Mucosa of rectum (tissue), 2 donors: ENCODE measurements around the gene MEF2C.

ENCODE experiments used
- H3K27ac ChIP-seq, 2 donors: one replicate each; pipeline ENCODE4 v1.7.0; 2013; ENCODE audit warnings: inconsistent platforms in 2 of 2, low read depth in 2 of 2, low read length in 2 of 2
- H3K27me3 ChIP-seq, 2 donors: one replicate each; pipeline ENCODE4 v1.7.0; 2013; ENCODE audit warnings: low read length in 2 of 2; ENCODE audit not compliant: control insufficient read depth in 2 of 2, insufficient read depth in 2 of 2
- H3K36me3 ChIP-seq, 2 donors: one replicate each; pipeline ENCODE4 v1.7.0; 2013; ENCODE audit warnings: low read length in 2 of 2; ENCODE audit not compliant: control insufficient read depth in 2 of 2, insufficient read depth in 2 of 2
- H3K4me1 ChIP-seq, 2 donors: one replicate each; pipeline ENCODE4 v1.7.0; 2013; ENCODE audit warnings: low read length in 2 of 2, mild to moderate bottlenecking in 1 of 2; ENCODE audit not compliant: control insufficient read depth in 2 of 2, insufficient read depth in 2 of 2
- H3K4me3 ChIP-seq, 2 donors: one replicate each; pipeline ENCODE4 v1.7.0; 2013; ENCODE audit warnings: low read length in 2 of 2
- H3K9ac ChIP-seq, 2 donors: one replicate each; pipeline ENCODE4 v1.7.0; 2013; ENCODE audit warnings: low read length in 2 of 2, low read depth in 1 of 2, mild to moderate bottlenecking in 1 of 2
- H3K9me3 ChIP-seq, 2 donors: one replicate each; pipeline ENCODE4 v1.7.0; 2013; ENCODE audit warnings: low read length in 2 of 2; ENCODE audit not compliant: control insufficient read depth in 2 of 2
- donor health status: healthy.
- donor health status: Normal muscosa, but diverticular disease.

Gene MEF2C

DNA sequence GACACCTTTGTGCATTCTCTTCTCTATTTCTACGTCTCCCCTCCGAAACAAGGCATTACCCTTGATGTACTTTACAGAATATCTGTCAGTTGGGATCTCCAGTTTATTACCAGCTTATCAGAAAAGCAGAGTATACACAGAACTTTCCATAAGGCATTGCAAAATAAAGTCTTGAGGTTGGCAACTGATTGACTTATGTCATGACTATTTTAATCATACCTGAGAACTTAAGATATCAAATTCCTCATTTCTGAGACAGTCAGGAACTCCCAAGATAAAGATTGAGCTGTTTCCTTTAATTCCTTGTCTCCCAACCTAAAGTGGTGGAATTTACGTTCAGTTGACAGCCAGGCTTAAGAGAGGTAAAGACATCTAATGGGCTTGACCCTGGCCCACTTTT lies 110.9 kb downstream of the MEF2C start:
- H3K27ac ChIP-seq: no peak overlapping the region

DNA sequence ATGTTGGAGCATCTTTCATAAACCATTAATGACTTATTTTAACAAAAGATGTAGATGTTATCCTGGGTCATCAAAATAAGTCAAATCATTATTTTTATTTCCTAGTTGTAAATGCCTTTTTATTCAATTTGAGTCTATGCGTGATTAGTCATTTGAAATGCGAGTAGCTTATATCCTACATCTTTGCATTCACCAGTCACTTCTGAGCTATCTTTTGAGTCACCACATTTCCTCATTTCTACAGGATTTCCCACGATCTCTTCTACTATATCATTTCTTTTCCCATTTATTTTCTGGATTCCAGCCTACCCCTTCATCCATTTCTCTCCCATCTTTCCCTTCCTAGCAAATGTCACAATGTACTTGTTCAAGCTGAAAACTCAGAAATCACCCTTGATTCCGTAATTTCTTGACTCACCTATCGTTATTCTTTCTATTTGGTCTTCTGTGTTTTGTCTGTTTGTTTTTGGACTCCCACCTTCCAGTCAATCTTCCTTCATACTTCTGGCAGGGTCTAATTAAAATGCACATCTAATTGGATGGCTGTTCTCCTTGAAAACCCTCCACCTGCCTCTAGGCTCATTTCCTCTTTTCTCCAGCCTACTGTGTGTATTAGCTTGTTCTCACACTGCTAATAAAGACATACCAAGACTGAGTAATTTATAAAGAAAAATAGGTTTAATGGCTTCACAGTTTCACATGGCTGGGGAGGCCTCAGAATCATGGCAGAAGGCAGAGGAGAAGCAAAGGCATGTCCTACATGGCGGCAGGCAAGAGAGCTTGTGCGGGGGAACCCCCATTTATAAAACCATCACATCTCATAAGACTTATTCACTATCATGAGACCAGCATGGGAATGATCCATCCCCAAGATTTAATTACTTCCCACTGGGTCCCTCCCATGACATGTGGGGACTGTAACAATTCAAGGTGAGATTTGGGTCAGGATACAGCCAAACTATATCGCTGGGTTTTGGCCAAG lies 112.4 kb downstream of the MEF2C start:
- H3K27ac ChIP-seq: no peak overlapping the region
- H3K36me3 ChIP-seq: peaks cover 0 to 4% of the 10 kb centered on the region in 2 donors
- H3K4me3 ChIP-seq: no peak overlapping the region
- H3K27me3 ChIP-seq: no peaks in the 10 kb centered on the region
- H3K9me3 ChIP-seq: no peaks in the 10 kb centered on the region
- no peaks in the 10 kb centered on the region for H3K4me1 ChIP-seq
- H3K9ac ChIP-seq: no peak overlapping the region

More for the DNA sequence above, 110.9 kb downstream of the MEF2C start:
- Histone ChIP-seq H3K36me3 (peaks cover 0 to 4% of the 10 kb centered on the region in 2 donors), H3K27me3 (no peaks in the 10 kb centered on the region), H3K9me3 (no peaks in the 10 kb centered on the region), H3K9ac (no peak overlapping the region), H3K4me1 (no peaks in the 10 kb centered on the region), H3K4me3 (no peak overlapping the region)

DNA sequence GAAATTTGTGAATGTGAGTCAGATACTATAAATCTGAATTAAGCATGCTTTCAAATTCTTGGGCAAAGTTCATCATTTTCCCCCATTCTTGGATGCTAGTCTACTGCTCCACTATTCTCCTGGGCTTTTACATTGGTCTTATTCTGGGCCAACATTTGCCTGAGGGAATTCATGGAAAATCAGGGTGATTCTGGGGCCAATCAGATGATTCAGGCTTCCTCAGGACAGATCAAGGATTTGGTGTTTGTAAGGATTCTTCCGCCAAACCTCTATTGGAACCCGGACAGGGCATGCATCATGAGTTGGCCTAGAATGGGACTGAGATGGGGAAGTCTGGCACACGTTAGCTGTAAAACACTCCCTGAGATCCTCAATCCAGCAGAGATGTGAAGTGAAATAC lies 113.8 kb downstream of the MEF2C start:
- no peaks in the 10 kb centered on the region for H3K9me3 ChIP-seq
- H3K4me1 ChIP-seq: no peaks in the 10 kb centered on the region
- no peak overlapping the region for H3K4me3 ChIP-seq
- no peak overlapping the region for H3K27ac ChIP-seq
- H3K27me3 ChIP-seq: no peaks in the 10 kb centered on the region
- H3K9ac ChIP-seq: no peak overlapping the region
- H3K36me3 ChIP-seq: peaks cover 0 to 4% of the 10 kb centered on the region in 2 donors

DNA sequence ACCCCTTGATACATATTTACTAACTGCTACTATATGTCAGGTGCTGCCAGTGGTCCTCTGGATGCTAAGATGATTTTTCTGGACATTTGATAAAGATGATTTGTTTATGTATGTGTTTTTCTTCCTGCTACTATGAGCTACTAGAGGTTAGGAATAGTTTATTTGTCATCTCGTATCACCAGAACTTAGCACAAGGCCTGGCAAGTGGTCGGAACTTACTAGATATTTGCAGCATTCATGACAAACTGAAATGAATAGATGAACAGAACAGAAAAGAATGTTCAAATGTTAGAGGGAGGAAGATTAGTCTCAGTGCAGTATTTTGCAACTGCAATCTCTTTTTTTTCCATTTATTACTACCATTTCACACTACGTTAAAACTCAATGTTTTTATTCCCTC lies 114.6 kb downstream of the MEF2C start:
- no peak overlapping the region for H3K27ac ChIP-seq
- H3K4me1 ChIP-seq: no peaks in the 10 kb centered on the region
- no peaks in the 10 kb centered on the region for H3K27me3 ChIP-seq

DNA sequence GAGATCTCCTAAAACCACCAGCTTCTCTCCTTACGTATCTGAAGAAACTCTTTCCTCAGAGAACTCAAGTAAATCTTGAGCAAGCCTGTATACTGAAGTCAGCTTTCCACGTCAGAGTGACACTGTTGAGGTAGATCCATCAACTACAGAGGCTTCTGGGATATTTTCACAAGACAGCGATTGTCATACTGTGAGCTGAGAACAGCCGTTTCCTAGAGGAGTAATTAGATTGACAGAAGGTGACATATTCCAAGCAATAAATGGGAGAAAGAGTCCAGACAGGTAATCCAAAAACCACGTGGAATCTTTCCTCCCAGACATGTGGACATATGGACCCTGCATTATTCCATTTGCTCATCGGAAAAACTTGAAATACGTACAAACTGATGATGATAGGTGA lies 117.2 kb downstream of the MEF2C start:
- Histone ChIP-seq H3K4me3 (no peak overlapping the region), H3K36me3 (peaks cover 0 to 2% of the 10 kb centered on the region in 2 donors), H3K9ac (no peak overlapping the region), H3K9me3 (no peaks in the 10 kb centered on the region), H3K27ac (no peak overlapping the region), H3K27me3 (no peaks in the 10 kb centered on the region), H3K4me1 (no peaks in the 10 kb centered on the region)

More for the DNA sequence above, 114.6 kb downstream of the MEF2C start:
- peaks cover 0 to 4% of the 10 kb centered on the region in 2 donors for H3K36me3 ChIP-seq
- H3K4me3 ChIP-seq: no peak overlapping the region
- H3K9ac ChIP-seq: no peak overlapping the region
- H3K9me3 ChIP-seq: no peaks in the 10 kb centered on the region

DNA sequence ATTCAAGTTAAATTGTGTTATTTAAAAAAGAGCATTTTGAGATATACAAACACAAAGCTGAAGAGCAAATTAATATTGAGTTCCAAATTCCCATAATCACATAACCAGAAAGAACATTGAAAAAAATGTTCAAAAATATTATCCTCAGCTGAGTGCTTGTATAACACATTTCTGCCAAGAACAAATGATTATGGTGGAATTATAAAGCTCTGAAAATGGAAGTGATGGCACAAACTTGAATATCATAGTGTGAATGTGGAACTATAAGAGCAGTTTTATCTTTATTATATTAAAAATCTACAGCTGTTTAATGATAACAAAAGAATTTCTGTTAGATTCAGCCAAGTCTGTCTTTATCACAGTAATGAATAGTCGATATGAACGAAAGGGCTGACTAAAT lies 117.8 kb downstream of the MEF2C start:
- Histone ChIP-seq H3K4me1 (no peaks in the 10 kb centered on the region), H3K9me3 (no peaks in the 10 kb centered on the region), H3K27me3 (no peaks in the 10 kb centered on the region), H3K27ac (no peak overlapping the region), H3K9ac (no peak overlapping the region), H3K36me3 (peaks cover 4% of the 10 kb centered on the region in 2 donors), H3K4me3 (no peak overlapping the region)

DNA sequence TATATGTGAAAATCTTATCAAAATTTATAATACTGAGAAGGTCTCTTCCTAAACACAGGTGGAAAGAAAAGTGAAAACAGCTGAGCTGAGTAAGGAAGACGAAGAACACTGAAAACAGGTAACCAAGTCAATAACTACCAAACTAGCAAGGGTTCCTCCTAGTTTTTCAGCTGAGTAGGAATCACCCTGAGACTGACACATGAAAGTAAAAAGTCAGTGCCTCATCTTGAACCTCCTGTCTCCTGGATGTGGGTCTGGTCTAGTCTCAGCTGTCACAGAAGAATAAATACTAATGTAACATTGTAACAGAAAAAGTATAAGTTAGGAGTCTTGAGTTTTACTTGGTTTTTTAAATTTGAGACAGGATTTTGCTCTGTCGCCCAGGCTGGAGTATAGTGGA lies 121.0 kb downstream of the MEF2C start:
- Histone ChIP-seq H3K9me3 (no peaks in the 10 kb centered on the region), H3K4me3 (no peak overlapping the region), H3K9ac (no peak overlapping the region), H3K4me1 (no peaks in the 10 kb centered on the region), H3K36me3 (peaks cover 2 to 10% of the 10 kb centered on the region in 2 donors), H3K27ac (no peak overlapping the region), H3K27me3 (no peaks in the 10 kb centered on the region)

DNA sequence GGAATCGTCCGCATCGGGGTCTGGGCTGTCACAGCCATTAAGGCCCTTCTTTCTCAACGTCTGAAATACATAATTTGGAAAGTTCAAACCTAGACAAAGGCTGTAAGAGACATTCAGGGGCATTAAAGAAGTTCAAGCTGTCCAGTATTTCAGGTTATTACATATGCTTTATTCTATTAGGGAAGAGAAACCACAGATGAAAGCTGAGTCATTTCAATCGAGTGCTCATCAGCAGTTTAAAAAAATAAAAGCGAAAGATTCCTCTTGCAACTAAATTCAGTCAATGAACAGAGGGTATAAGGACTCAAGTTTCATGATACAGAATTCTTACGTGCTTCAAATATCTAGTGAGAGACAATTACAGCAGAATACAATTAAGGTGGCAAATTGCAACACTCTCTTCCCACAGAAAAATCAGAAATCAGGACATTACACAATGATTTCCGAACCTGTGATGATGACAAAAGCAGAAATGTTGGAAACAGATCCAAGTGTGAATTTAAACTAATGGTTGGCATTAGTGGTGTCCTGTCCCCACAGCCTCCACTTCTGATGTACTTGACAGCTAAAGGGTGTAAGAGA lies 121.6 kb downstream of the MEF2C start:
- Histone ChIP-seq H3K27ac (no peak overlapping the region), H3K9ac (no peak overlapping the region), H3K36me3 (peaks cover 2 to 10% of the 10 kb centered on the region in 2 donors), H3K4me1 (no peaks in the 10 kb centered on the region), H3K27me3 (no peaks in the 10 kb centered on the region), H3K4me3 (no peak overlapping the region), H3K9me3 (no peaks in the 10 kb centered on the region)

DNA sequence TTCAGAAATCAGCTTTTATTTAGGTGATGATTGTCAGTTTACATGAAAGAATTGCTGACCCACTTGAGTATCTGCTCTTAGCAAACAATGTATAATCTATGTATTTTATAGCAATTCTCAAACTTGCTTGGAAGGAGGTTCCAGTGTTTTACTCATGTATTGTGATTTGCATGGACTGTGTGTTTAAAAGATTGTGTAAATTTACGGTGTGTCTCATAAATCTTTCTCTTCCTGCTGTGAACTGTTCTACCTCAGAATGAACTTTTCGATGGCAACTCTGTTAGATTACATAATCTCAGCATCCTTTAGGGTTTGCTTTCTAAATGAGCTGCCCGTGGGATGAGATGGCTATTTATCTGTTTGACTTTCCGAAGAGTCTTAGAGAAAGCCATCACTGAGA lies 122.5 kb downstream of the MEF2C start:
- Histone ChIP-seq H3K27me3 (no peaks in the 10 kb centered on the region), H3K4me1 (no peaks in the 10 kb centered on the region), H3K9me3 (no peaks in the 10 kb centered on the region), H3K36me3 (peaks cover 2 to 10% of the 10 kb centered on the region in 2 donors), H3K4me3 (no peak overlapping the region), H3K9ac (no peak overlapping the region), H3K27ac (no peak overlapping the region)

DNA sequence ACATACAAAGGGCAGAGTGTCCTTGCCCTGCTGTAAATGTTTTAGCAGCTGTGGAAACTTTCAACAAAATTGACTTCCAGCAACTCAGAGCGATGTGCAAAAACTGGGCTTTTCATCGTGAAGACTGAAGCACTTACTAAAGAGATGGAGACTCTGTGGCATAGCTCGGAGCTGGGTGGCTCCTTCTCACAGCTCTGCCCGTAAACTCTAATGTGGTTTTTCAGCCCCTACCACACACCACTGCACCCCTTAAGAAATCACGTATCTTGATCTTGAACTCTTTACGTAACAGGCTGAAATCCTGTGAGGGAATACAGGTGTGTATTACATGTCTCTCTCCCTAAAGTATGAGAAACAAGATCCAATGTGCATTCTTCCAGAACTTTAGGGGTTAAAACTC lies 124.4 kb downstream of the MEF2C start:
- Histone ChIP-seq H3K9ac (no peak overlapping the region), H3K9me3 (no peaks in the 10 kb centered on the region), H3K27ac (no peak overlapping the region), H3K4me3 (no peak overlapping the region), H3K27me3 (no peaks in the 10 kb centered on the region), H3K36me3 (peaks cover 2 to 10% of the 10 kb centered on the region in 2 donors), H3K4me1 (no peaks in the 10 kb centered on the region)
